GM19468 (cell line): ENCODE measurements around the gene FHL1.
"Not testable (repeated sequence)": the region's sequence is repeated elsewhere in the genome, so short reads cannot be mapped to it uniquely, and the experiment has no call there.

Source experiments
- ATAC-seq: cut with Tn5 transposase; IDR thresholded peaks from one replicate; pipeline ENCODE4 v1.9.1; 2021; ENCODE audit warnings: mild to moderate bottlenecking, moderate library complexity, moderate number of reproducible peaks; ENCODE audit not compliant: unreplicated experiment; ENCODE audit errors: extremely low read depth

Gene FHL1

GRCh38 chrX:136143711-136144110 lies 3.6 kb upstream of the FHL1 start:
- ATAC-seq: no peak

- no peak for ATAC-seq
Measured at GRCh38 chrX:136146614-136147314, 569 bp upstream of the FHL1 start.

- no peak for ATAC-seq
Measured at GRCh38 chrX:136147976-136148375, 643 bp downstream of the FHL1 start.

DNA sequence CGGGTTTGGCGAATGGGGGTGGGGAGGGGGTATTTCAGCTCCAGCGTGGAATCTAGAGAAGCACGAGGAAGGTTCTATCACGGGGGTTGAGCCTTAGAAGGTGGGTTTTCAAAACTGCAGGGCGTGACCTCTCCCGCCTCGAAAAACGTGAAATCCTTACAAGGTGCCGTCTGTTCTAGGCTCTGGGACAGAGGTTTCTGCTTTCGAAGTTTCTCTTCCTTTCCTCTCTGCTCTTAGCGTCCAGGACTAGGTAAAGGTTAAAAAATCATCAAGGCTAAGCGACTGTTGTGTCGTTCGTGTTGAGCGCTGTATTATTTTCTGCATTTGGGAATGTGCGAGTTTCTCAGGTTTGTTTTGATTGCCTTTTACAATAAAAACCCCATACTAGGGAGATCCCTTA lies 1.1 kb downstream of the FHL1 start:
- ATAC-seq: no peak

DNA sequence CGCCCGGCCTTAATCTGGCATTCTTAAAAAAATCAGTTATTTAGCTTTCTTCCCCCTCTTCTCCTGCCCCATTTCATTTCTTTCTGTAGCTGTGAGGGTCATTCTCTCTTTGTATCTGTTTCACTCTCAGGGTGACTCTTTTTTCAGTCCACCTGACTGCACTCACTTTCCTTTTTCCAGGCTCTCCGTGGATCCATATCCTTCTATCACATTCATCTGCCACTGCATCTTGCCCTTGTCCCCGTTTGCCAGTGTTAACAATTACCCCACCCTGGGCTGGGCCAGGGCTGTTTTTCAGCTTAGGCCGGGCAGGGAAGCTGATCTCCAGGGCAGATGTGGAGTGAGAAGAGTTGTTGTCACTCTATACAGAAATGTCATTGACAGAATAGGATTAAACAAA lies 7.7 kb downstream of the FHL1 start:
- no peak for ATAC-seq

GRCh38 chrX:136156560-136157117 lies 9.3 kb downstream of the FHL1 start:
- ATAC-seq: no peak

DNA sequence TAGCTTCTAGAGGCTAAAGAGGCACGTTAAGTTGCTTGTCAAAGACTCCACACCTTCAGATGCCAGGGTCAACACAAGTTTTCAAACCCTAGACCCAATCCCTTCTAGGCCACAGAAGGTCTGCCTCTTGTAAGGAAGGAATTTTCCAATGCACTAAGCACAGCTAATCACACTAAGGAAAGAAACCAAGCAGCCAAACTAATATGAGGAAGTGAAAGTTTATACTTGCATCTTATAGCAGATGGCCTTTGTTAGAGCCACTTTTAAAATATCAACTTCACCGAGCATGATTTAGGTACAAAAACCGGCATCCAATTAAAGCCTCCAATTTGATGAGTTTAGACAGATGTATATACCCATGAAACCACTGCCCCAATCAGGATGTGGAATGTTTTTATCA lies 9.9 kb downstream of the FHL1 start:
- no peak for ATAC-seq

- no peak for ATAC-seq
Measured at GRCh38 chrX:136158685-136159084, 11.4 kb downstream of the FHL1 start.

GRCh38 chrX:136159611-136160025 lies 12.3 kb downstream of the FHL1 start:
- ATAC-seq: no peak

DNA sequence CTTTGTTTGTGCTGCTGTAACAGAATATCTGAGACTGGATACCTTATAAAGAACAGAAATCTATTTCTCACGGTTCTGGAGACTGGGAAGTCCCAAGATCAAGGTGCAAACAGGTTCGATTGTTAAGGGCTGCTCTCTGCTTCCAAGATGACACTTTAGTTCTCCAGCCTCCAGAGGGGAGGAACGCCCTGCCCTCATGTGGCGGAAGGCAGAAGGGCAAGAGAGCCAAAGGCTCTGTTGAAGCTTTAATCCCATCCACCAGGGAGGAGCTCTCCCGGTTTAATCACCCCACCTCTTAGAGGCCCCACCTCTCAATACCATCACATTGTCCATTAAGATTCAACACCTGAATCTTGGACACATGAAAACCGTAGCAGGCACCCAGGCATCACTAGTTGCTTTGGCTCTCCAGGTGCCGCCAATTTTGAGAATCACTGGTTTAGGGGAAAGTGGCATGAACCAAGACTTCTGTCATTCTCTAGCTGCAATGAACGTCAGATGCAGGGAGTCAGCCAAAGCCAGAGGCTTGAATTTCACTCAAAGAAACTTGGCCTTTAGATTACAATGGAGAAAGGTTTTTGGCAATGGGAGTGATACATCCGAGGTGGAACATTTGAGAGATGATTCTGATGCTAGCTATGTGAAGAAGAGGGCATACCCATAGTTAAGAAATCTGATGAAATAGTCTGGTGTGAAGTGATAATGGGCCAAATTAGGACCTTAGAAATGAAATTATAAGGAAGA lies 15.7 kb downstream of the FHL1 start:
- ATAC-seq: no peak

- no peak for ATAC-seq
Measured at GRCh38 chrX:136163689-136164088, 16.4 kb downstream of the FHL1 start.

- no peak for ATAC-seq
Measured at GRCh38 chrX:136165406-136165805, 18.1 kb downstream of the FHL1 start.

GRCh38 chrX:136166221-136166855 lies 19.0 kb downstream of the FHL1 start:
- no peak for ATAC-seq

DNA sequence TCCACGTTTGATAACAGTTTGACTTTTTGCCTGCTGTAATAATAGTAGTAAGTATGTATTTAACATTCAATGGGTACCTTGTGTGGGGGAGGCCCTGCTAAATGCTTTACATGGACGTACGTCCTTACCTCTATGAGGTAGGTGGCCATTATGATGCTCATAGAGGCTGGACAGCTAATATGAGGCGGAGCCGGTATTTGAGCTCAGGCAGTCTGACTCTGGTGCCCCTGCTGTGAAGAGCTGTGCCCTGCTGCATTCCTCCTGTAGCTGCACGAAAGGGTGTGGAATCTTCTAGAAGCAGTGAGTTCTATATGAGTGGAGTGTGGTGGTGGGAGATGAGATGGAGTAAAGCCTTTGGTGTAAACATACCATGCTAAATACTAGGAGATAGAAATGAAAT lies 20.7 kb downstream of the FHL1 start:
- not testable (repeated sequence) for ATAC-seq

DNA sequence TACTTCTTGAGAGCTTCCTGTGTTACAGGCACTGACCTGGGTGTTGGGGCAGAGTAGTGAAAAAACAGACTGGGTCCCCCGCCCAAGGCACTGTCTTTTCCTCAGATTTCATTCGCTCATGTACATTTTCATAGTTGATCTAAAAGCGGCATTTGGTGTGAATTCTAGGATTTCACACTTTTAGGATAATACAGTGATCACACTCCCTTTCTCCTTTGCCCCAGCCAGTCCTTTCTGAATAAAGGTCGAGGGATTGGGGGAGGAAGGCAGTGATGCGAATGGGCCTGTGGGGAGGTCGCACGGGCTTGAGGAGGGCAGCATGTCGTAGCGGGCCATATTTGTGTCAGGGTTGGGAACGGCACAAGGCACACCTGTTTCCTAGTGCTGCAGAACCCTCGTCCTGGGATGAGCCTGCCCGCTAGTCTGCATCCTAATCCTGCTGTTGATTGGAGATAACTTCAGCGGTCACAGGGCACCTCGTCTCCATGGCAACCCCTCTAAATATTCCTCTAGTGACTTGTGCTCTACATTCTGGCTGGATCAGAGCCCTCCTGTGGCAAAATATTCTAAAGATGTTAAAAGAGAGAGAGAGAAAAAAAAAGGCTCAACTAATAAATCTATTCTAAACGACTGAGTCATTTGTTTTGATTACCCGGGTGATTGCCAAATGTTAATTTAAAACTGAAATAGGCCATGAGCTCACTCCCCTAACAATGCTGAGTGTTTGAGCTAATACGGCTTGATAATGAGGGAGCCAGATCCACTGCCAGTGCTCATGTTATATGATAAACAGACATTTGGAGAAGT lies 21.8 kb downstream of the FHL1 start:
- no peak for ATAC-seq

DNA sequence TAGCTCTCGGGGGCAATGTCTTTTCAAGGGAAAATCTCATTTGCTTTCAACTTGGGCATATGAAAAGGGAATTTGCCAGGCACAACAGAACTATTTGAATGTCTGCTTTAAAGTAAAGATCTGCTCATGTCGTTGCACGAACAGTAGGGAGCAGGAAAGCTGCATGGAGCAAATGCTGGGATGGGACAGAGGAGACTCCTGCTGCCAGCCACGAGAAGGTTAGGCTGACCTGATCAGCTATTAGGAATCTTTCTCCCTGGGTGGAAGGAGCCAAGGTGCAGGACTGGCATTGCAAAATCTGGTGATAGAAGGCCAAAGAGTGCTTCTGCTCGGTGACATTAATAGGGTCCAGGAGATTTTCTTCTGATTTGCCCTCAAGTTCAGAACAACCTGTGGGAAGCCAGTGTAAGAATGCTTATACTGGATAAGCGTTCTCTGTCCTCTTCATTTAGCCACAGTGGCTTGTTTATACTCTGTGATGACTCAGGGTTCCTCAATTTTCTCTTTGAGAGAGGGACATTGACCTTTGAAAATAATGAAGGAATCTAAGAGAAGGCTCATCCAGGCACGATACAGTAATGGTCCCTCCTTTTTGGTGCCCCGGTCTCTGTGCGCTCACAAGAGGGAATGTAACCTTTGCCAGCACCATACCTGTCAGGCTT lies 22.9 kb downstream of the FHL1 start:
- no peak for ATAC-seq

DNA sequence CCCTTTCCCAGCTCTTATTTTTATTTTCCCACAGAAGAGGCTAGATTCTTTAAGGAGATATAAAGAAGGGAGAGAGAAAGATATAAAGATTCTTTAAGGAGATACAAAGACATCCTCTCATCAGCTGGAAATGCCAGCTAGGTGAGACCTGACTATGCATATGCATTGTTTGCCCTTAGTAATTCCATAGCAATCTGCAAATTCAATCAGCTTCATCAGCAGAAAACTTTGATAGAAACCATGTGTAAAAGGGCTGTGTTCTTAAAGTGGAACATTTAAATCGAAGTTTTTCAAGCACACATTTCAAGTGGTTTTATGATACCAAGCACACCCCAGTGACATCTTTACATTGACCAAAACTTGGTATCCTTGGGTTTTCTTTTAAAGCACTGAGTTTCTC lies 24.1 kb downstream of the FHL1 start:
- ATAC-seq: no peak

GRCh38 chrX:136176399-136176825 lies 29.1 kb downstream of the FHL1 start:
- ATAC-seq: no peak

GRCh38 chrX:136179133-136179532 lies 31.8 kb downstream of the FHL1 start:
- no peak for ATAC-seq

DNA sequence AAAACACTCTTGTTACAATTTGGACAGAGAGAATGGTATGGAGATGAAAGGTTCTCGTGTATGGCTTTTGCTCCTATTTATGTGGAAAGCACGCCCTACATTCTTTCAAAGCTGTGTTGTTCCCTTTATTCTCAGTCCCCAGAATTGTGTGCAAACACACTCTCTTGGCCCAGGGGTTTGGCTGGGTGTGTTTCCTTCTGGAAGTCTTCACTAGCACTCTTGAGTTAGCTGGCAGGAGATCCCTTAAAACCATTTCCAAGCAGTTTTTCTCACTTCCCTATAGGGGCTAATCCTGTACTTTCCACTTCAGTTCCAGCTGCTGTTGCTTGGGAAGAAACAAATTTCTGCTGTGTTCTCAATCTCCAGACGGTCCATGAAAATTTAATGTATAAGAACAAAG lies 35.1 kb downstream of the FHL1 start:
- ATAC-seq: no peak
